ENCODE results near the gene NUP210L. TPM values are rescaled to one million over a fixed set of nuclear protein-coding genes. Genes with fewer than 3 reads are reported as not detected.
A peak's percentile ranks its signal among the peaks of the same experiment; 100 is the strongest.

The NUP210L gene
- total RNA-seq, 1 experiment from 2014 or later, result 0.10 TPM

DNA sequence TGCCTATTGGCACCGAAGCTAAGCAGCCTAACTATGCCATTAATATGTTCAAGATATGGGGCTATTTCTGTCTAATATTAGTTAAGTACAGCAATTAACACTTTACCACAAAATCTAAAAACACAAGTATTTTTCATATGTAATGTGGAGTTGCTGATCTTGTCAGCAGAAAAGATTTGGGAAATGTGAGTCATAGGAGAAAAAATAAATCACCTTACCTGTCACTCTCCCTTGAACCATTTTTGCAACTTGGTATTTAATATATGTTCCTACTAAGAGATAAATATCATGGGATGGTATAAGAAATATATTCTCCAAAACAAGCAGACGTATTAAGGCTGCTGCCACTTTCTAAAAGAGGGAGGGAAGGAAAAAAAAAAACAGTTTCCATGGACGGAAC, 17.0 kb downstream of the NUP210L start:
- TF ChIP-seq, protein P1, sequence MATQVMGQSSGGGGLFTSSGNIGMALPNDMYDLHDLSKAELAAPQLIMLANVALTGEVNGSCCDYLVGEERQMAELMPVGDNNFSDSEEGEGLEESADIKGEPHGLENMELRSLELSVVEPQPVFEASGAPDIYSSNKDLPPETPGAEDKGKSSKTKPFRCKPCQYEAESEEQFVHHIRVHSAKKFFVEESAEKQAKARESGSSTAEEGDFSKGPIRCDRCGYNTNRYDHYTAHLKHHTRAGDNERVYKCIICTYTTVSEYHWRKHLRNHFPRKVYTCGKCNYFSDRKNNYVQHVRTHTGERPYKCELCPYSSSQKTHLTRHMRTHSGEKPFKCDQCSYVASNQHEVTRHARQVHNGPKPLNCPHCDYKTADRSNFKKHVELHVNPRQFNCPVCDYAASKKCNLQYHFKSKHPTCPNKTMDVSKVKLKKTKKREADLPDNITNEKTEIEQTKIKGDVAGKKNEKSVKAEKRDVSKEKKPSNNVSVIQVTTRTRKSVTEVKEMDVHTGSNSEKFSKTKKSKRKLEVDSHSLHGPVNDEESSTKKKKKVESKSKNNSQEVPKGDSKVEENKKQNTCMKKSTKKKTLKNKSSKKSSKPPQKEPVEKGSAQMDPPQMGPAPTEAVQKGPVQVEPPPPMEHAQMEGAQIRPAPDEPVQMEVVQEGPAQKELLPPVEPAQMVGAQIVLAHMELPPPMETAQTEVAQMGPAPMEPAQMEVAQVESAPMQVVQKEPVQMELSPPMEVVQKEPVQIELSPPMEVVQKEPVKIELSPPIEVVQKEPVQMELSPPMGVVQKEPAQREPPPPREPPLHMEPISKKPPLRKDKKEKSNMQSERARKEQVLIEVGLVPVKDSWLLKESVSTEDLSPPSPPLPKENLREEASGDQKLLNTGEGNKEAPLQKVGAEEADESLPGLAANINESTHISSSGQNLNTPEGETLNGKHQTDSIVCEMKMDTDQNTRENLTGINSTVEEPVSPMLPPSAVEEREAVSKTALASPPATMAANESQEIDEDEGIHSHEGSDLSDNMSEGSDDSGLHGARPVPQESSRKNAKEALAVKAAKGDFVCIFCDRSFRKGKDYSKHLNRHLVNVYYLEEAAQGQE (IDR thresholded peaks at IDR 0.05; ENCODE audit: low read depth), result no peak
- peak; percentile 17; the same call in 1 of the 2 replicates for TF ChIP-seq FOSL1 (IDR thresholded peaks at IDR 0.05; ENCODE audit: low read depth)
- TF ChIP-seq SP1 (IDR thresholded peaks at IDR 0.05; ENCODE audit: low read depth), result no peak
- H3K9me3 ChIP-seq (ENCODE audit: control insufficient read depth in 1 of 2, insufficient read depth in 1 of 2, low read depth in 1 of 2, low read length in 2 of 2), result no peaks in the 10 kb centered on the region
- H2AFZ ChIP-seq (ENCODE audit: low read depth, low read length, poor library complexity, severe bottlenecking), result no peak overlapping the region
- CTCF ChIA-PET, result no interaction called here
- no peaks in the 10 kb centered on the region for H3K79me2 ChIP-seq (ENCODE audit: insufficient read depth, low read length)
- ATAC-seq (no peak), DNase-seq (ENCODE audit: low read depth, low spot score) (no peak)
- no TSS peak for BruUV-seq (replicated peaks)
- no peak overlapping the region for H3K4me3 ChIP-seq (replicated peaks in 1 of 2; ENCODE audit: low read depth in 1 of 2, low read length in 2 of 2)
- no peaks in the 10 kb centered on the region for H3K9me2 ChIP-seq (ENCODE audit: insufficient read depth)
- no peak overlapping the region for H3K27ac ChIP-seq (ENCODE audit: low read depth, low read length)
- H4K20me1 ChIP-seq (ENCODE audit: insufficient read depth), result no peaks in the 10 kb centered on the region
- no peaks in the 10 kb centered on the region for H3K27me3 ChIP-seq (ENCODE audit: insufficient read depth, low read length)
- POLR2A ChIA-PET, result no interaction called here
- RAD21 ChIA-PET (ENCODE audit: low non-redundant PET in 1 of 2, low total read pairs in 2 of 2, uncharacterized antibody in 2 of 2, unreplicated experiment in 2 of 2), result no interaction called here
- H3K4me1 ChIP-seq (ENCODE audit: control insufficient read depth in 1 of 2, insufficient read depth in 2 of 2, low read length in 2 of 2), result no peaks in the 10 kb centered on the region
- intact Hi-C loops (cut with micrococcal nuclease), result no loop called here
- H3K4me2 ChIP-seq (ENCODE audit: low read length), result no peak overlapping the region
- H3K9ac ChIP-seq (ENCODE audit: low read length), result no peak overlapping the region
- H3K36me3 ChIP-seq (ENCODE audit: control insufficient read depth in 1 of 2, insufficient read depth in 2 of 2, low read length in 2 of 2), result no peaks in the 10 kb centered on the region

DNA sequence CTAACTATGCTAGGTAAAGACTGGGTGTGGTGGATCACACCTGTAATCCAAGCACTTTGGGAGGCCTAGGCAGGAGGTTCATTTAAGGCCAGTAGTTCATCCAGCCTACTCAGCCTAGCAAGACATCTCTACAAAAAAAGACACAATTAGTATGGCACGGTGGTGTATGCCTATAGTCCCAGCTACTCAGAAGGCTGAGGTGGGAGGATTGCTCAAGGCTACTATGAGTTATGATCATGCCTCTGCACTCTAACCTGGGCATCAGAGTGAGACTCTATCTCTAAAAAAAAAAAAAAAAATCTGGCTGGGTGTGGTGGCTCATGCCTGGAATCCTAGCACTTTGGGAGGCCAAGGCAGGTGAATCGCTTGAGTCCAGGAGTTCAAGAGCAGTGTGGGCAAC, 21.6 kb downstream of the NUP210L start:
- Histone ChIP-seq H3K9ac (ENCODE audit: low read length) (no peak overlapping the region), H3K79me2 (ENCODE audit: insufficient read depth, low read length) (no peaks in the 10 kb centered on the region), H3K4me3 (replicated peaks in 1 of 2; ENCODE audit: low read depth in 1 of 2, low read length in 2 of 2) (no peak overlapping the region), H3K27ac (ENCODE audit: low read depth, low read length) (no peak overlapping the region), H3K9me3 (ENCODE audit: control insufficient read depth in 1 of 2, insufficient read depth in 1 of 2, low read depth in 1 of 2, low read length in 2 of 2) (no peaks in the 10 kb centered on the region), H2AFZ (ENCODE audit: low read depth, low read length, poor library complexity, severe bottlenecking) (no peak overlapping the region), H3K27me3 (ENCODE audit: insufficient read depth, low read length) (no peaks in the 10 kb centered on the region), H3K4me1 (ENCODE audit: control insufficient read depth in 1 of 2, insufficient read depth in 2 of 2, low read length in 2 of 2) (no peaks in the 10 kb centered on the region), H3K36me3 (ENCODE audit: control insufficient read depth in 1 of 2, insufficient read depth in 2 of 2, low read length in 2 of 2) (no peaks in the 10 kb centered on the region), H4K20me1 (ENCODE audit: insufficient read depth) (no peaks in the 10 kb centered on the region), H3K4me2 (ENCODE audit: low read length) (no peak overlapping the region), H3K9me2 (ENCODE audit: insufficient read depth) (no peaks in the 10 kb centered on the region)
- ChIA-PET RAD21 (ENCODE audit: low non-redundant PET in 1 of 2, low total read pairs in 2 of 2, uncharacterized antibody in 2 of 2, unreplicated experiment in 2 of 2) (no interaction called here), POLR2A (interaction anchor here (0.7 kb wide), 1 partner anchor 47 kb away, joined by 3 read pairs; no protein-coding TSS in a partner anchor), CTCF (no interaction called here)
- no peak for DNase-seq (ENCODE audit: low read depth, low spot score)
- TF ChIP-seq CBX3 (IDR thresholded peaks at IDR 0.05; ENCODE audit: low read depth) (no peak), ELF1 (IDR thresholded peaks at IDR 0.05; ENCODE audit: borderline replicate concordance, low read depth) (no peak), POLR2AphosphoS5 (IDR thresholded peaks at IDR 0.05; ENCODE audit: low read depth, low read length) (no peak), EZH2phosphoT487 (IDR thresholded peaks at IDR 0.05; ENCODE audit: borderline replicate concordance) (no peak), SRF (IDR thresholded peaks at IDR 0.05; ENCODE audit: low read depth) (no peak)
- no TSS peak for BruUV-seq (replicated peaks)
- no peak for ATAC-seq
- intact Hi-C loops (cut with micrococcal nuclease), result no loop called here
